Measurements from ENCODE around the gene EEFSEC.

DNA sequence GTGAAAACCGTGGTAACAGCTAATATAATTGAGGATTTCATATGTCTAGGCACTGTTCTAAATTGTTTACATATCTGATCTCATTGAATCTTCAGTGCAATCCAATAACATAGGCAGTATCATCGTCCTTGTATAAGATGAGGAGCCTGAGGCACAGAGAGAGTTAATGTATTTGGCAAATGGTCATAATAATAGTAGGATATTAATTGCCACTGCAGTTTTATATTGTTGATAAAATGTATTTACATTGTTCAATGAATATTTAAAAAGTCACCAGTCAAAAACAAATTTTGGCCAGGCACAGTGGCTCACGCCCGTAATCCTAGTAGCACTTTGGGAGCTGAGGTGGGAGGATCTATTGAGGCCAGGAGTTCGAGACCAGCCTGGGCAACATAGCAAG lies 88.5 kb downstream of the EEFSEC start:
- TF ChIP-seq, protein P1, sequence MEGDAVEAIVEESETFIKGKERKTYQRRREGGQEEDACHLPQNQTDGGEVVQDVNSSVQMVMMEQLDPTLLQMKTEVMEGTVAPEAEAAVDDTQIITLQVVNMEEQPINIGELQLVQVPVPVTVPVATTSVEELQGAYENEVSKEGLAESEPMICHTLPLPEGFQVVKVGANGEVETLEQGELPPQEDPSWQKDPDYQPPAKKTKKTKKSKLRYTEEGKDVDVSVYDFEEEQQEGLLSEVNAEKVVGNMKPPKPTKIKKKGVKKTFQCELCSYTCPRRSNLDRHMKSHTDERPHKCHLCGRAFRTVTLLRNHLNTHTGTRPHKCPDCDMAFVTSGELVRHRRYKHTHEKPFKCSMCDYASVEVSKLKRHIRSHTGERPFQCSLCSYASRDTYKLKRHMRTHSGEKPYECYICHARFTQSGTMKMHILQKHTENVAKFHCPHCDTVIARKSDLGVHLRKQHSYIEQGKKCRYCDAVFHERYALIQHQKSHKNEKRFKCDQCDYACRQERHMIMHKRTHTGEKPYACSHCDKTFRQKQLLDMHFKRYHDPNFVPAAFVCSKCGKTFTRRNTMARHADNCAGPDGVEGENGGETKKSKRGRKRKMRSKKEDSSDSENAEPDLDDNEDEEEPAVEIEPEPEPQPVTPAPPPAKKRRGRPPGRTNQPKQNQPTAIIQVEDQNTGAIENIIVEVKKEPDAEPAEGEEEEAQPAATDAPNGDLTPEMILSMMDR (IDR thresholded peaks at IDR 0.05), result no peak
- no peak for TF ChIP-seq POLR2A (IDR thresholded peaks at IDR 0.05)

Data from esophagus squamous epithelium (tissue), 4 donors.